ENCODE results near the gene RTN4R. TPM values are rescaled to one million over a fixed set of nuclear protein-coding genes. Genes with fewer than 3 reads are reported as not detected.

The RTN4R gene
- total and polyA plus RNA-seq, 2 of the 8 experiments (the other 6 are each of a cell fraction or from before 2014, with no cell fraction given): 21.8 to 41.3 TPM

DNA sequence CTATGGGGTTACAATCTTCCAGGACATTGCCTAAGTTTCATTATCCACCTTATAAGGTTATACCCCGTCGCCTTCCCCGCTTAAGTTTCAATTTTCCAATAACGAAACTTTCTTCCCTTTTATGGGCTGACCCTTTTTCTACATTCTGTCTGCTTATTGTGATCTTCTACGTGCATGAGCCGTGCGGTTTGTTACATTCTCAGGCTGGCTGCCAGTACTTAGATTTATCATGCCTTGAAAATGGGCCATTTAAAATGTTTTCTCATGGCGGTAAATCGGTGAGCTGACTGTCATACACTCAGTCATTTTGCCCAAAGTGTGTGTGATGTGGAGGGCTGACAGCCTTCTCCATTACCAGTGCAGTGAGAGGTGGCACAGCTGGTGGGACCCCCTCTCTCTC is 28.5 kb upstream of the RTN4R start:
- Histone ChIP-seq H3K56ac (replicated peaks; ENCODE audit: insufficient read length, low read depth, low read length) (no peak overlapping the region), H3K4ac (replicated peaks; ENCODE audit: insufficient read length, low read depth, low read length) (no peak overlapping the region), H4K91ac (replicated peaks; ENCODE audit: insufficient read length, low read length) (no peak overlapping the region), H2BK20ac (ENCODE audit: low read length) (no peak overlapping the region), H3K27me3 (replicated peaks in 1 of 4; ENCODE audit: control insufficient read depth in 3 of 4, extremely low read depth in 1 of 4, insufficient read depth in 3 of 4, low read length in 3 of 4) (peaks cover 14 to 42% (median 32%) of the 10 kb centered on the region in 4 experiments), H3K14ac (ENCODE audit: insufficient read length) (no peak overlapping the region), H2BK5ac (ENCODE audit: low read depth, low read length) (no peak overlapping the region), H3K4me2 (ENCODE audit: insufficient read depth in 1 of 2, low read depth in 2 of 2, low read length in 2 of 2) (no peak overlapping the region), H3K18ac (ENCODE audit: extremely low read depth, low read length) (no peak overlapping the region), H3K9ac (replicated peaks in 1 of 4; ENCODE audit: extremely low read depth in 1 of 4, low read depth in 3 of 4, low read length in 3 of 4) (no peak overlapping the region), H3K23ac (ENCODE audit: insufficient read length) (no peak overlapping the region), H3K23me2 (ENCODE audit: low read depth, low read length) (peaks cover 7% of the 10 kb centered on the region; the same call in 1 of the 2 replicates), H4K8ac (ENCODE audit: extremely low read depth, insufficient read depth, low read length) (no peak overlapping the region), H2AFZ (ENCODE audit: low read length) (no peak overlapping the region), H3K36me3 (ENCODE audit: control insufficient read depth in 2 of 4, insufficient read depth in 4 of 4, low read length in 3 of 4) (no peaks in the 10 kb centered on the region), H3K27ac (ENCODE audit: low read depth, low read length) (no peak overlapping the region), H3K4me3 (ENCODE audit: extremely low read depth in 1 of 4, insufficient read depth in 2 of 4, low read depth in 3 of 4, low read length in 4 of 4) (no peak overlapping the region), H4K20me1 (replicated peaks in 1 of 2; ENCODE audit: control insufficient read depth in 1 of 2, insufficient read depth in 2 of 2, low read length in 2 of 2) (peaks cover 0 to 3% of the 10 kb centered on the region in 2 experiments), H2AK5ac (ENCODE audit: low read depth, low read length) (no peak overlapping the region), H2BK120ac (replicated peaks; ENCODE audit: low read depth, low read length) (no peak overlapping the region), H4K5ac (ENCODE audit: insufficient read length, low read depth, low read length) (no peak overlapping the region), H2BK15ac (ENCODE audit: low read length) (no peak overlapping the region), H3K4me1 (replicated peaks in 1 of 4; ENCODE audit: control insufficient read depth in 3 of 4, insufficient read depth in 4 of 4, low read length in 3 of 4) (peaks cover 0 to 5% (median 0%) of the 10 kb centered on the region in 4 experiments; a peak in 3 of 7 replicates), H3K9me3 (ENCODE audit: insufficient read depth in 2 of 2, low read depth in 1 of 2, low read length in 1 of 2) (no peaks in the 10 kb centered on the region), H3K79me1 (ENCODE audit: low read depth, low read length) (no peaks in the 10 kb centered on the region), H2BK12ac (ENCODE audit: low read depth, low read length) (no peak overlapping the region), H3K79me2 (ENCODE audit: control insufficient read depth in 1 of 2, insufficient read depth in 2 of 2, low read length in 2 of 2) (no peaks in the 10 kb centered on the region)
- FAIRE-seq (no peak), DNase-seq (ENCODE audit: low read depth in 1 of 2, low spot score in 2 of 2) (no peak)
- WGBS, 2 experiments (ENCODE audit: extremely low coverage in 1 of 2, insufficient coverage in 1 of 2, insufficient read length in 1 of 2, insufficient replicate concordance in 2 of 2, low coverage in 1 of 2, low lambda C conversion rate in 2 of 2, missing lambda C conversion rate in 1 of 2): 89% methylated on average over 9 of the region's 9 CpGs; no CpG with 5 or more reads in 1 of the 2 experiments
- no peak for TF ChIP-seq ATF3 (IDR thresholded peaks at IDR 0.05; ENCODE audit: insufficient read depth, low read depth, low read length)
- no peak for TF ChIP-seq SRF (IDR thresholded peaks at IDR 0.05; ENCODE audit: low read depth, low read length)
- no peak for TF ChIP-seq YY1 (IDR thresholded peaks at IDR 0.05; ENCODE audit: low read depth, low read length)
- no peak for TF ChIP-seq SUZ12 (IDR thresholded peaks at IDR 0.05; ENCODE audit: low read length)
- no peak for TF ChIP-seq POLR2AphosphoS5 (IDR thresholded peaks at IDR 0.05; ENCODE audit: low read depth, low read length)
- no peak for TF ChIP-seq GABPA (IDR thresholded peaks at IDR 0.05; ENCODE audit: borderline replicate concordance, insufficient read depth, low read length)
- ChIA-PET POLR2A (ENCODE audit: partially characterized antibody) (no interaction called here), CTCF (ENCODE audit: partially characterized antibody) (interaction anchor here (1.6 to 4.3 kb wide), 3 partner anchors 13 to 167 kb away, joined by 5 to 27 read pairs (median 6); no protein-coding TSS in a partner anchor)

All from H1 (cell line).